Measurements from ENCODE around the gene MESD.

Gene MESD

GRCh38 chr15:81000624-81001151 lies 11.1 kb upstream of the MESD start, which contains the start of gene TLNRD1:
TSS of gene TLNRD1 (plus strand) at chr15:81000923. CDS start at chr15:81002272, 1,349 bp downstream.
- TF ChIP-seq CTCF (IDR thresholded peaks at IDR 0.05; ENCODE audit: low read depth, low read length): no peak
- H3K4me3 ChIP-seq (replicated peaks in 1 of 2; ENCODE audit: low read depth in 2 of 2, low read length in 2 of 2): peak within 1 kb of the TSS; percentile 80 to 85
- peak; percentile 94 to 95 for DNase-seq (ENCODE audit: low read depth in 2 of 2)

DNA sequence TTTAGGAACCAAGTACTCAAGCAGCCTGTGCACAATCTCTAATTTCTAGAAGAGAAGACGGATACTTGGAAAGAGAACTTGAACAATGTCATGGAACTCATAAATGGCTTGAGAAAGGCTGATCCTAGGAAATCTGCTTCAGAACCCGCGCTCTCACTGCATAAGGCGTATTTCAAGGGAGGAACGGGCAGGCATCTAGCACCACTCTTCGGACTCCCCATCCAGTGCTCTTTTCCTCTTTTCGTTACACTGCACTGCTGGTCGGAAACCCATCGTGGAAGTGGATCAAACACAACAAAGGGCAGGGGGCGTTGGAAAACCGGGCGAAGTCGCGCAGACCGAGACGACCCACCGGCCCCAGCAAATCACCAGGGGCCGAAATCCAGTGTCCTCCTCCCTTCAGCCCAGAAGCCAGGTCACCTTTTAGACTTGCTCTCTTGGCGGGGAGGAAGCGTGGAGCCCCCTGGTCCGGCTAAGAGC lies 10.6 kb upstream of the MESD start:
- TF ChIP-seq CTCF (IDR thresholded peaks at IDR 0.05; ENCODE audit: low read depth, low read length): no peak
- peak overlapping the region; percentile 80 to 85 for H3K4me3 ChIP-seq (replicated peaks in 1 of 2; ENCODE audit: low read depth in 2 of 2, low read length in 2 of 2)
- DNase-seq (ENCODE audit: low read depth in 2 of 2): peak; percentile 21 to 40

DNA sequence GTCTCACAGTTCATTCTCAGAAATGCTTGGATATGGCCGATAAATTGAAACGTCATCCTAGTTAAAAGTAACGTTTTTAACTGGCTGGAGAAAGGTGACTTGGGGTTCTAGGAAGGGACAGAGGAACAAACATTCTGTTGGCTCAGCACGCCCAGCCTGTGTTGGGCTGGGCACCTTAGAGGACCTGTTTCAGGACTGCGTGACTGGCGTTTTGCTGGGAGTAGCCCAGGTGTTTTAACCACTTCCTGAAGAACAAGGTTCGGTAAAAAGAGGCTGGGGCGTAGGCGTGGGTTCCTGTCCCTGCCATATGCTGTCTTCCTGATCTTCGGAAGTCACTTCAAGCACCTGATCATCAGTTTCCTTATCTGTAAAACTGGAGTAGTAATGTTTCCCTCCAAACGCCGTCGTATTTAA lies 10.0 kb upstream of the MESD start:
- TF ChIP-seq CTCF (IDR thresholded peaks at IDR 0.05; ENCODE audit: low read depth, low read length): no peak
- DNase-seq (ENCODE audit: low read depth in 2 of 2): no peak
- H3K4me3 ChIP-seq (replicated peaks in 1 of 2; ENCODE audit: low read depth in 2 of 2, low read length in 2 of 2): peak overlapping the region in 1 of 2 donors; percentile 80

DNA sequence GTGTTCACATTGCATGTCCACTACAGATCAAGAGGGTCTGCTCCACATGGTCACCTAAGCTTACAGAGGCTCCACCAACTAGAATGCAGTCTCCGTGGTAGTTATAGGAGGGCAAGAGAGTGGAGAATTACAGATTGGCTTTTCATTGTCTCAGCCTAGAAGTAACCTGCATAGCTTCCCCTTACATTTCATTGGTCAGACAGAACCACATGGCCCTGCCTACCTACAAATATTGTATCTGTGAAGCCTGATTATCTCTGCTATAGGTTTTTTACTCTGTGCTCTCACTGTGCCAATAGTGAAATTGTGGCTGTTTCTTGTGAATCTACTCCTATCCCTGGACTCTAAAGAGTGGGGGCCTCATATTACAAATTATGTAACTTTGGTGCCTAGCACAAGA lies 8.6 kb upstream of the MESD start:
- TF ChIP-seq CTCF (IDR thresholded peaks at IDR 0.05; ENCODE audit: low read depth, low read length): no peak
- DNase-seq (ENCODE audit: low read depth in 2 of 2): no peak
- no peak overlapping the region for H3K4me3 ChIP-seq (replicated peaks in 1 of 2; ENCODE audit: low read depth in 2 of 2, low read length in 2 of 2)

GRCh38 chr15:80997692-80998091 lies 8.1 kb upstream of the MESD start:
- no peak for DNase-seq (ENCODE audit: low read depth in 2 of 2)
- TF ChIP-seq CTCF (IDR thresholded peaks at IDR 0.05; ENCODE audit: low read depth, low read length): no peak
- H3K4me3 ChIP-seq (replicated peaks in 1 of 2; ENCODE audit: low read depth in 2 of 2, low read length in 2 of 2): no peak overlapping the region

- peak; percentile 24 to 47 for DNase-seq (ENCODE audit: low read depth in 2 of 2)
- peak; percentile 63 for TF ChIP-seq CTCF (IDR thresholded peaks at IDR 0.05; ENCODE audit: low read depth, low read length)
- no peak overlapping the region for H3K4me3 ChIP-seq (replicated peaks in 1 of 2; ENCODE audit: low read depth in 2 of 2, low read length in 2 of 2)
These were observed 6.6 kb upstream of the MESD start for GRCh38 chr15:80996247-80996646.

DNA sequence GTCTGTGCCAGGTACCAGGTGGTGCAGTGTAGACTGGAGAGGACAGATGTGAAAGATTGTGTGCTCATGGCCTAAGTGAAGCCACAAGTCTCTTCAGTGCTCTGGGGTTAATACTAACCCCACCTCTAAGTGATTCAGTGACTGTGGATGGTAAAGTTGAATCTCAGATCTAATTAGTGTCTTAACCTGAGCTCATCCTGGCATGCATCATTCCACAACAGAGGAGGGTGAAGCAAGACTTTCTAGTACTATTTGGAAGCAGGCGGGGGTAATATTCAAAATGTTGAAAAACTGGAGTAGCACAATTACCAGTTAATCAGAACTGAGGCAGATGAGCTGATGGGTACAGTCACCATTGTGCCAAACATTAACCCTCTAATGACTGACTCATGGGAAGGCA lies 2.8 kb upstream of the MESD start:
- DNase-seq (ENCODE audit: low read depth in 2 of 2): peak in 1 of 2 donors; percentile 17
- no peak for TF ChIP-seq CTCF (IDR thresholded peaks at IDR 0.05; ENCODE audit: low read depth, low read length)
- H3K4me3 ChIP-seq (replicated peaks in 1 of 2; ENCODE audit: low read depth in 2 of 2, low read length in 2 of 2): no peak overlapping the region
